Pulmonary artery endothelial cell (primary cell): ENCODE measurements around the gene THSD4. TPM values are rescaled to one million over a fixed set of nuclear protein-coding genes. Genes with fewer than 3 reads are reported as not detected.

Experiments used
- DNase-seq: peaks from one replicate; pipeline ENCODE4 v3.0.0-alpha.2; 2011; ENCODE audit warnings: low read depth, low spot score
- total RNA-seq: library from RNA; depleted of rRNA; stranded (reverse); fragments of >200 nt; gene quantifications from 2 replicates; pipeline ENCODE4 v1.2.3, GENCODE V29; 2014

The THSD4 gene
- total RNA-seq, 1 donor from 2014 or later = 35.2 TPM

DNA sequence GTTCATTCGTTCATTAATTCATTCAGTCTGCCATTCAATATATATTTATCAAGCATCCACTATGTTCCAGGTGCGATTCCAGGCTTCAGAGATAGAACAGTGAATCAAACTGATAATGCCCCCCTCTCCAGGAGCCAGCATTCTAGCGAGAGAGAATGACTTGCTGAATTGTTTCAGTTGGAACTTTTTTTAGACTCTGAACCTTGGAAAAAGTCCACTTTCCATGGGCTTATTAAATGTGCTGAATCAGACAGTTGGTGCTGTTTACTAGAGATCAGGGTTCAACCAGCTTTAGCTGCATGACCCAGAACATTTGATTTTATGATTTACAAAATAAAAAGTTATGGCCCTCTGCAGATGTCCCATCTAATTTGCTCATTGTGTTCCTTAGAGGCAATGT is 213.2 kb downstream of the THSD4 start:
- DNase-seq = no peak

GRCh38 chr15:71329041-71329440 is 213.8 kb downstream of the THSD4 start:
- DNase-seq = no peak

GRCh38 chr15:71329497-71330260 is 214.4 kb downstream of the THSD4 start:
- no peak for DNase-seq

DNA sequence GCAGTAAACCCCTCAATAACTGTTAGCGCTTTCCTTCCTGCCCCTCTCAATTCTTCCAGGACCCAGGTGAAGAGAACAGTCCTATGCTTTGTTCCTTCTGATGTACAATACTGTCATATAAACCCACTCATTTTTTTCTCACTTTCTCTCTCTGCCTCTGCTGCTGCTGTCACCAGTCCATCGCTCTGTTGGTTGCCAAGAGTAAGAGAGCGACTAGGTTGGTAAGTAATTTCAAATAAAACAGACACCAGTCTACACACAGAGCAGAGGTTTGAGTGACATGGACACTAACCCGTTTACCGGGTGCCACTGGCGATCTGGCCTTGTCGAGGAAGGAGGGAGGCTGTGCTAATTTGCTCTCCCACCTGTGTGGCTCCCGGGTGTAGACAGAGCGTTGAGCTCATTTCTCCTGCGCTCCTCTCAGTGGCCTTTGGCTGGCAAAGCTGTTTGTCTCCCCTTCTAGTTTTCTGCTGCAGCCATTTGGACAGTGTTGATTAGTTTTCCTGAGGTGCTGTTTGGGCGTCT is 215.4 kb downstream of the THSD4 start:
- DNase-seq = no peak

- DNase-seq = no peak
Measured at GRCh38 chr15:71331173-71331572, 215.9 kb downstream of the THSD4 start.

- DNase-seq = no peak
Measured at GRCh38 chr15:71332431-71333004, 217.2 kb downstream of the THSD4 start.

DNA sequence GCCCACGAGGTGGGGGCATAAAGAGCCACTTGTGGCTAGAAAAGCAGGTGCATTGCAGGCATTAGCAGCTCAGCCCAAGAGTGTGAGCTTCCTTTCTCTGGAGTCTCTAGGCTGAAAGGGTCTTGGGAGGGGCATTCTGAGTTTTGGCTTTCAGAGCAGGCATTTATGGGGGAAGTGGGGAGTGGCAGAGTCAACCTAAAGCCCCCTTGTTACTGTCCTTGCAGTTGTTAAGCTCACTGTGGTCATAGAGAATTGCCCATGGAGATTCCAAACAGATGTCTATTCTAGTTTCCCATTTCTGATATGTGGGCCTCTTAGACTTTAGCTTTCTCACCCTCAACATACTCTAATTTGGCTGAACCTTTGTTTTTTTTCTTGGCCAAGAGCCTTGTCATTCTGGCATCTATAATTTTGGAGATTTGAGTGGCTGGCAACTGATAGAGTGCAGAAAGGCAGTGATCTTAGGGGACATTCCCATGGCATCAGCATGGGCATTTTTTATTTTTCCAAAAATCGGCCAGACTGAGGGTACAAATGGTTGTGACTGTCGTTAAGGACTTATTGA is 217.9 kb downstream of the THSD4 start:
- DNase-seq = no peak

DNA sequence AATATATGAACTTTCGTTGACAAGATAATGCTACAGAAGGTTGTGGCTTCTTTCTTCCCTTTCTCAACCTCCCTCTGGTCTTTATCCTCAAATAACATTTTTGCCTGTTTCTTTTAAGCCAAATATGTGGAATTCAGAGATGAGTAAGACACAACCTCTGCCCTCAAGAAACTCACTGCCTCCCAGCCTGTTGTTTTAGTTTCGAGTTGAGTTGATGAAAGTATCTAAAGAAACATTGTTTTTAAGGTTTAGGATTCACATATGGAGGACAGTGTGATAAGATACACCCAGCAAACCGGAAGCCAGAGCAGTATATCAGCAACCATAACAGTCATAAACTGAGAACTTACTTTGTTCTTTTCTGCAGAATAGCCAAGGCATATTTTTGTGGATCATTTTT is 218.6 kb downstream of the THSD4 start:
- DNase-seq = no peak

DNA sequence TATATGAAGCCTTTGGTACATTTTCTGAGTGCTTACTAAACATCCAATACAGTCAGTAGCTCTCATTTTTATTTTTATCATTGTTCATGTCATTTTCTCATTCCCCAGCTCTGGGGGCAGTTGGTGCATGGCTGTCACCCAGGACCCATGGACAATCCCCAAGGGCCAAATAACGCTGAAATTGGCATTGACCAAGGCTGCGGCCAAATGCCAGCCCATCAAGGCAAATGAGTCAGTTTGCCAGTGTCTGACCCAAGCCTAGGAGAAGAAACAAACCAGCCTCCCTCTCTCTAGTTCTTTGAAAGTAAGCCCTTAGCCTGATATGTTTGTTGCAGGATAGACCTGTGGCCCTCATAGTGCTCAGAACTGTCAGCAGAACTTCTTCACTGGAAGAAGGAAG is 219.2 kb downstream of the THSD4 start:
- DNase-seq = no peak

GRCh38 chr15:71334873-71335272 is 219.6 kb downstream of the THSD4 start:
- DNase-seq = no peak

DNA sequence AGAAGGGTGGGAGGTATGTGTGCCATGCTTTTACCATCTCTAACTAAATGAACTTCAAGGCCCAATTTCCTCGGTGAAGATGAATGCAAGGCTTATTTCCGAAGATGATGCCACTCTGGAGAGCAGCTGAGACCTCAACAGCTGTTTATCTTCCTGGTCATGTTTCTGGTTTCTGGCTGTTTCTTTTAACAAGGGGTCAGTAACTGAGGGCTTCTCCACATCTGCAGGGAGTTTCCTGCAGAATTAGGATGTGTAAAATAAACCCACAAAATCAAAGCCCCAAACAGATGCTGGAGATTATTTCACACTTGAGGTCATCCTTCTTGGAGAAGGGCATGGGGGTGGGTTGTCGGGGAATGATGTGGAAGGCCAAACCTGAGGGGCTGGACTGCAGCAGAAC is 220.3 kb downstream of the THSD4 start:
- no peak for DNase-seq

- DNase-seq = no peak
Measured at GRCh38 chr15:71336671-71337070, 221.4 kb downstream of the THSD4 start.

- DNase-seq = no peak
Measured at GRCh38 chr15:71337197-71337845, 222.1 kb downstream of the THSD4 start.

GRCh38 chr15:71338265-71338664 is 223.0 kb downstream of the THSD4 start:
- no peak for DNase-seq

DNA sequence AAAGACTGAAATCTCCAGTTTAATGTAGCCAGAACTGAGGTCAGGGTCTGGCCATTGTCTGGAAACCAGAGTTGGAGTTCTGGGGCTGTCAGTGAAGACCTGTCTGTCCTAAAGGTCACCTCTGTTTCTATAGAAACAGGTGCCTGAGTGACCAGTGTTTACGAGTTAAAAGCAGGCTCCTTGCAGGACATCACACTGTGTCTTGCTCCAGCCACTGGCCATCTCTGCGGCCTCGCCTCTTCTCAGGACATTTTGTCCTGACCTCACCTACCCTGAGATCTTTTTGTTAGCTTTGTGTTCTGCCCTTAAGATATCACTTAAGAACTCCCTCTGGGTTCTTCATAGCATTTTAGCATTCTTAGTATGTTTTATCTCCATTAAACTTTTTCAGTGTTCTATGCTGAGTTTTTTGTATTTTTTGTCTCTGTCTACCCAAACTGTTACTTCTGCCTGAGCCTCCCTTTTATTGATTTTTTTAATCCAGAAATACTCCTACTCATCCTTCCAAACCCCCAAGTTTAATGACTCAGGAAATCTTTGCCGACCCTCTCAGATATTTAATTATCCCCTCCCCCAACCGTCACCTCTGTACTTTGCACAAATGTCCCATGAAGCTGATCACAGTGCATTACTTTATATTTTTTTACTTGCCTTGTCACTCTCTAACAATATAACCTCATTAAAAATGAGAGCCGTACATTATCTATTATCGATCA is 223.7 kb downstream of the THSD4 start:
- no peak for DNase-seq

GRCh38 chr15:71341811-71342550 is 226.7 kb downstream of the THSD4 start:
- DNase-seq = no peak

DNA sequence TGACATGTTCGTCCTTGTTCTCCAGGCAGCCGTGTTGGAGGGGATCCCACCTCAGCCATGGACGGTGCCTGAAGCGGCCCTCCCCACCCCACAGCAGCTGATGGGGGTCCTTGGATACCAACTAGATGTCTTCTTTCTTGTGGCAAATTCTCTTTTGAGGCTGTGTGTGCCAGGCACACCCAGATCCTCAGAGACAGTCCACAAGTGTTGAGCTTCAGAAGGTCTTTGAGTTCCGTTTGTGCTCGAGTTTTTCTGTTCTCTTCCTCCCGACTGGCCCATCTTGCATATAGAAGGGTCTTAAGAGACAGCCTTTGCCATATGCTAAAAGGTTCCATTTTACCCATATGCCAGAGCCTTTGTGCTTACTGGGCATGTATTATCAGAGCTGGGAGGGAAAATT is 227.4 kb downstream of the THSD4 start:
- DNase-seq = no peak

DNA sequence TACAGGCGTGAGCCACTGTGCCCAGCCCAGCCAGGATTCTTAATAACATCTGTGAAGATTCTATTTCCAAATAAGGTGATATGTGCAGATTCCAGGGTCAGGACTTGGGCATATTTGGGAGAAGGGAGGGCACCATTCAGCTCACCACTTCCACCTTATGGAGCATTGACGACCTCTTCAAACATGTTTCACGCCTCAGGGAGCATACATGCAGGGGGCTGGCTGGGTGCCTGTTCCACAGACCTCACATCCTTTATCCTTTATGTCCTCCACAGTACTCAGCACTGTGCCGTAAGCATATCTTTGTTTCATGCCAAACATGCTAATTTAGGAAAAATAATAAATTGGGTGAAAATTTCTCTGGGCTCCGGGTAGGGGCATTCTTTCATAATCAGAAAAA is 229.0 kb downstream of the THSD4 start:
- no peak for DNase-seq

- no peak for DNase-seq
Measured at GRCh38 chr15:71345186-71345585, 229.9 kb downstream of the THSD4 start.

DNA sequence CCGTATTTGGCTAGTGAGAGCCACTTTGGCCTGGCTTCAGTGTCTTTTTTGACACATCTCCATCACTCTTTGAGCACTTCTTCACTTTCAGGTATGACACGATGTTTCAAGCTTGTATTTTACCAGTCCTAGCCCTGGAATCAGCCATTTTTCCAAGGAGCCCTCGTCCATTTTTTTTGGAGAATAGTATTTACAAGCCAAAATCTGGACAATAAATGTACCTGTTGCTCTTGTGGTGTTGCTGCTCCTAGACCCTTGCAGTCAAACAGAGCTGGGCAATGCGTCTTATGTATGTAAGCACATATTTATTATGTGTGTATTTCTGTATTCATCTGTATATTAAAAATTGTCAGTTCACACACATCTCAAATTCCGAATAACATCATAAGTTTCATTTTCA is 231.2 kb downstream of the THSD4 start:
- DNase-seq = no peak

GRCh38 chr15:71348597-71348996 is 233.3 kb downstream of the THSD4 start:
- no peak for DNase-seq
